Ascending aorta (tissue), 2 donors: ENCODE results near the gene RSL1D1. TPM values are rescaled to one million over a fixed set of nuclear protein-coding genes. Genes with fewer than 3 reads are reported as not detected.

ENCODE experiments used
- DNase-seq, 2 donors: peaks; one replicate each; pipeline ENCODE4 v3.0.0-alpha.2; 2019; ENCODE audit warnings: low spot score in 2 of 2
- H3K27ac ChIP-seq, 2 donors: fragments of 200-600 bp; sonication (generic); one replicate each; pipeline ENCODE4 v1.5.1; 2016 to 2017; ENCODE audit warnings: mild to moderate bottlenecking in 1 of 2
- H3K27me3 ChIP-seq: fragments of 200-600 bp; sonication (generic); one replicate; pipeline ENCODE4 v1.5.1; 2017
- H3K36me3 ChIP-seq, 2 donors: fragments of 200-600 bp; sonication (generic); one replicate each; pipeline ENCODE4 v1.5.1; 2016
- H3K4me1 ChIP-seq, 2 donors: fragments of 200-600 bp; sonication (generic); one replicate each; pipeline ENCODE4 v1.5.1; 2016 to 2017; ENCODE audit warnings: mild to moderate bottlenecking in 1 of 2
- H3K4me3 ChIP-seq, 2 donors: fragments of 200-600 bp; sonication (generic); one replicate each; pipeline ENCODE4 v1.5.1; 2016 to 2017; ENCODE audit warnings: mild to moderate bottlenecking in 1 of 2
- H3K9me3 ChIP-seq, 2 donors: fragments of 200-600 bp; sonication (generic); one replicate each; pipeline ENCODE4 v1.5.1; 2016
- intact Hi-C: fragments of 100-400 bp; cut with DNase I; formaldehyde crosslinking; loops from one replicate; pipeline ENCODE4 v1.15.1; 2023
- total RNA-seq: library from RNA; depleted of rRNA; stranded (reverse); fragments of >200 nt; gene quantifications from one replicate; pipeline ENCODE4 v1.1.0, GENCODE V29; 2016
- TF ChIP-seq, protein P1 (sequence below), 3 experiments: fragments of 200-600 bp in 2 of 3; fragments of 450-650 bp in 1 of 3; sonication (generic) in 2 of 3; IDR thresholded peaks; one replicate each; pipeline ENCODE4 v1.5.1; 2016 to 2019; ENCODE audit warnings: antibody characterized with exemption in 3 of 3, mild to moderate bottlenecking in 1 of 3, moderate library complexity in 1 of 3

The RSL1D1 gene
- total RNA-seq, 1 donor from 2014 or later, result 160 TPM

DNA sequence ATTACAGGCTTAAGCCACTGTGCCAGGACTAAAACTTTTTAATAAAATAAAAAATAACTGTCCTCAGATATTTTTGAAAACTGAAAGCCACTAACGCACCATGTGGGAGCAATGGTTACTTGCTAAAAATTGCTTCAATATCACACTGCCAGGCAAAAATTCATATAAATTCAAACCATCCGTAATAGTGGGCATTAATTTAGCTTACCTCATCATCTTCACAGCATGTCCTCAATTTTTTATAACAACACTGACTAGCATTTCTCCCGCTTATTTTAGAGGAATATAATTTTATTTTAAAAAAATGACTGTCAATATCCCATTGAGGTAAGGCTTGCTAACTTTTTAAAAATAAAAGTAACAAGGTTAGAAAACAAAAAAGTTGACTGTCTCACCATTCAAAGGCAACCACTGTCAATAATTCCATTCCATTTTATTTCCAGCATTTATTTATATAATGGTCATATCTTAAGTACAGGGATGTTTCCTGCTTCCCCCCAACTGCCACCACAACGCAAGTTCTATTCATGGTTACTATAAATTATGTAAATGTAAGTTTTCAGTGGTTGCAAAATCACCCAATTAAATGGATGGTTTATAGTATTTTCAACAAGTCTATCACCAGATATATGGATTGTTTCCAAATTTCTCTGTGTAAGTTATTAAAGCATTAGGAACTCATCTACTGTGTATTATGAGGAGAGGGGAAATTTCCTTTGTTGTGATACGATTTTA is 39.1 kb upstream of the RSL1D1 start:
- DNase-seq, result no peak
- H3K27ac ChIP-seq, result no peak overlapping the region
- TF ChIP-seq, protein P1, sequence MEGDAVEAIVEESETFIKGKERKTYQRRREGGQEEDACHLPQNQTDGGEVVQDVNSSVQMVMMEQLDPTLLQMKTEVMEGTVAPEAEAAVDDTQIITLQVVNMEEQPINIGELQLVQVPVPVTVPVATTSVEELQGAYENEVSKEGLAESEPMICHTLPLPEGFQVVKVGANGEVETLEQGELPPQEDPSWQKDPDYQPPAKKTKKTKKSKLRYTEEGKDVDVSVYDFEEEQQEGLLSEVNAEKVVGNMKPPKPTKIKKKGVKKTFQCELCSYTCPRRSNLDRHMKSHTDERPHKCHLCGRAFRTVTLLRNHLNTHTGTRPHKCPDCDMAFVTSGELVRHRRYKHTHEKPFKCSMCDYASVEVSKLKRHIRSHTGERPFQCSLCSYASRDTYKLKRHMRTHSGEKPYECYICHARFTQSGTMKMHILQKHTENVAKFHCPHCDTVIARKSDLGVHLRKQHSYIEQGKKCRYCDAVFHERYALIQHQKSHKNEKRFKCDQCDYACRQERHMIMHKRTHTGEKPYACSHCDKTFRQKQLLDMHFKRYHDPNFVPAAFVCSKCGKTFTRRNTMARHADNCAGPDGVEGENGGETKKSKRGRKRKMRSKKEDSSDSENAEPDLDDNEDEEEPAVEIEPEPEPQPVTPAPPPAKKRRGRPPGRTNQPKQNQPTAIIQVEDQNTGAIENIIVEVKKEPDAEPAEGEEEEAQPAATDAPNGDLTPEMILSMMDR (IDR thresholded peaks at IDR 0.05), result no peak
- no peak overlapping the region for H3K4me3 ChIP-seq
- no peaks in the 10 kb centered on the region for H3K4me1 ChIP-seq
- peaks cover 53 to 70% of the 10 kb centered on the region in 2 donors for H3K36me3 ChIP-seq
- intact Hi-C loops, result no loop called here
- no peaks in the 10 kb centered on the region for H3K9me3 ChIP-seq
- no peaks in the 10 kb centered on the region for H3K27me3 ChIP-seq

DNA sequence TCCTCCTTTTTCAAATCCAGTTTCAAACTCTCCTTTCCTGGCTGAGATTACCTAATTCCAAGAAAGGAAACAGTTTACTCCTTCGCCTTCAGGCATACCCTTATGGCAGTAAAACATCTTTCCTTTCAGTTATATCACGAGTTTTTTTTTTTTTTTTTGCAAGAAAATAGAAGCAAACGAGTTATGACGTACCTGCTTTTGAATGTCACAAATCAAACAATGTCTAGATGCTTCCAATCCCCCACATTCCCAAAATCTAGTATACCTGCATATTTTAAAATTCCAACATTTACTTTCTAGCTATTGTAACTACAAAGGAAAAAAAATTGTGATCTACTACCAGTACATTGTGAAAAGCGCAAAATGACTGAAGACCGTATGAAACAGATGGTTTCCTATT is 35.5 kb upstream of the RSL1D1 start:
- no peaks in the 10 kb centered on the region for H3K9me3 ChIP-seq
- DNase-seq, result no peak
- no peaks in the 10 kb centered on the region for H3K4me1 ChIP-seq
- H3K4me3 ChIP-seq, result no peak overlapping the region
- intact Hi-C loops, result no loop called here
- peaks cover 63 to 84% of the 10 kb centered on the region in 2 donors for H3K36me3 ChIP-seq
- TF ChIP-seq, protein P1 (IDR thresholded peaks at IDR 0.05), result no peak
- no peak overlapping the region for H3K27ac ChIP-seq
- no peaks in the 10 kb centered on the region for H3K27me3 ChIP-seq

DNA sequence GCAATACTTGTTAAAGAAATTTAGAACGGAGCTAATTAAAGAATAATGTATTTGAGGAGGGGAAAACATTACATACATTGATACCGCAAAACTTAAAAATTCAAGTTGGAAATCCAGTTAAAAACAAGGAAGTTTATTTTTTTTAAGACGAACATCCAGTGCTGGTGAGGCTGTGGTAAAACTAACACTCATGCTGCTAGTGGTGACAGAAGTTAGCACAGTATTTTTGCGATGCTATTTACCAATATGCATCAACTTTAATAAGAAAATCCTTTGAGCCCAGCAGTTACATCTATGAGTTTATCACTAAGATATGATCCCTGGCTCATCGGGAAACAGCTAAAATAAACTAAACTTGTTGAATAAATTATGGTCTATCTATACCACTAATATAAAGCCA is 32.7 kb upstream of the RSL1D1 start:
- DNase-seq, result no peak
- H3K27ac ChIP-seq, result no peak overlapping the region
- H3K36me3 ChIP-seq, result peaks cover 66 to 81% of the 10 kb centered on the region in 2 donors
- H3K4me1 ChIP-seq, result no peaks in the 10 kb centered on the region
- H3K9me3 ChIP-seq, result no peaks in the 10 kb centered on the region
- no peak overlapping the region for H3K4me3 ChIP-seq
- intact Hi-C loops, result no loop called here
- H3K27me3 ChIP-seq, result no peaks in the 10 kb centered on the region
- TF ChIP-seq, protein P1 (IDR thresholded peaks at IDR 0.05), result no peak

DNA sequence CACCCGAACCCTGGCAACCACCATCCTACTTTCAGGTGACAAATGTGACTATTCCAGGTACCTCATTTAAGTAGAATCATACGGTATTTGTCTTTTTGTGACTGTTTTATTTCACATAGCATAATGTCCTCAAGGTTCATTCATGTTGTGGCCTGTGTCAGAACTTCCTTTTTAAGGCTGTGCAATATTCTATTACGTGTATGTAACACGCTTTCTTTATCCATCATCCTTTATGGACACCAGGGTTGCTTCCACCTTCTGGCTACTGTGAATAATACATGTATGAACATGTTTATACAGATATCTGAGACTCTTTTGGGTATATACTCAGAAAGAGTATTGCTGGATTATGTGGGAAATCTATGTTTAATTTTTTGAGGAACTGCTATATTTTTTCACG is 28.7 kb upstream of the RSL1D1 start:
- Histone ChIP-seq H3K4me1 (no peaks in the 10 kb centered on the region), H3K9me3 (no peaks in the 10 kb centered on the region), H3K36me3 (peaks cover 68 to 87% of the 10 kb centered on the region in 2 donors), H3K27ac (no peak overlapping the region), H3K4me3 (no peak overlapping the region), H3K27me3 (no peaks in the 10 kb centered on the region)
- intact Hi-C loops, result no loop called here
- no peak for DNase-seq
- TF ChIP-seq, protein P1 (IDR thresholded peaks at IDR 0.05), result no peak

DNA sequence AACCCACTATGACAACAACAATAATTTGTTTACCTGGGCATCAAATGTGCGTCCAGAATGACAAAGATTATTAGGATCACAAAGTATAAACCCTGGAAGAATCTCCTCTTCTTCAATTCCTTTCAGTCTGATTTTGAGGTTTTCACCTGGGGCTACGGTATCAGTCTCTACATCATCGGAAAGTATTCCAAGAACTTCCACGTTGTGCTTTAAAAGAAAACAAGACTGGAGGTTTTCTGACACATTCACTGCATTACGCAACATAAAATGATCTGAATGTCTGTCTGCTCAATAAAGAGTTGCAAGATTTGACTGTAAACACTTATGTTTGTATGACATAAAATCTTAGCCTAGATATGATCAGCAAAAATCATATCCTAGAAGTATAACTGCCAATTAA is 26.0 kb upstream of the RSL1D1 start:
- TF ChIP-seq, protein P1 (IDR thresholded peaks at IDR 0.05), result no peak
- no peaks in the 10 kb centered on the region for H3K9me3 ChIP-seq
- H3K27me3 ChIP-seq, result no peaks in the 10 kb centered on the region
- no peaks in the 10 kb centered on the region for H3K4me1 ChIP-seq
- intact Hi-C loops, result no loop called here
- no peak overlapping the region for H3K27ac ChIP-seq
- H3K36me3 ChIP-seq, result peaks cover 55 to 91% of the 10 kb centered on the region in 2 donors
- H3K4me3 ChIP-seq, result no peak overlapping the region
- DNase-seq, result no peak
